Type B pancreatic cell (in vitro differentiated cells): ENCODE data around the gene STARD6. TPM values are rescaled to one million over a fixed set of nuclear protein-coding genes. Genes with fewer than 3 reads are reported as not detected.

Source experiments
- DNase-seq: peaks from one replicate; pipeline ENCODE4 v3.0.0; 2021; ENCODE audit warnings: mixed read lengths; ENCODE audit not compliant: unreplicated experiment; ENCODE audit errors: extremely low spot score
- H3K27ac Mint-ChIP-seq: 2 replicates; pipeline ENCODE4 v1.8.0; 2021; ENCODE audit warnings: mild to moderate bottlenecking, mixed read lengths
- H3K27me3 Mint-ChIP-seq: 2 replicates; pipeline ENCODE4 v1.8.0; 2021; ENCODE audit warnings: mixed read lengths
- H3K36me3 Mint-ChIP-seq: 2 replicates; pipeline ENCODE4 v1.8.0; 2021; ENCODE audit warnings: mixed read lengths
- H3K4me1 Mint-ChIP-seq: one replicate; pipeline ENCODE4 v1.8.0; 2021; ENCODE audit warnings: mixed read lengths; ENCODE audit not compliant: unreplicated experiment
- H3K4me3 Mint-ChIP-seq: 2 replicates; pipeline ENCODE4 v1.8.0; 2021; ENCODE audit warnings: mild to moderate bottlenecking, mixed read lengths
- H3K9me3 Mint-ChIP-seq: 2 replicates; pipeline ENCODE4 v1.8.0; 2021; ENCODE audit warnings: mixed read lengths
- CTCF ChIP-seq: fragments of 200-600 bp; sonication (generic); conservative IDR thresholded peaks from 2 replicates; pipeline ENCODE4 v1.5.0; 2021; ENCODE audit warnings: antibody characterized with exemption, mild to moderate bottlenecking
- total RNA-seq: library from RNA; stranded (reverse); gene quantifications from 2 replicates; pipeline ENCODE4 v1.2.1, GENCODE V29; 2021; ENCODE audit warnings: low replicate concordance

Gene STARD6
- total RNA-seq, 1 donor from 2014 or later, result not detected

- Mint-ChIP-seq H3K27me3 (no peaks in the 10 kb centered on the region), H3K4me3 (no peak overlapping the region), H3K36me3 (peaks cover 30% of the 10 kb centered on the region), H3K27ac (no peak overlapping the region), H3K9me3 (no peaks in the 10 kb centered on the region), H3K4me1 (peaks cover 4% of the 10 kb centered on the region)
- DNase-seq, result no peak
- no peak for TF ChIP-seq CTCF
Measured at GRCh38 chr18:54277899-54278298, 79.8 kb downstream of the STARD6 start.

Other genes starting within 250 kb of the STARD6 start
- 48.8 and 100 TPM in 2 replicates for gene MBD2, start 133.2 kb downstream of the STARD6 start, total RNA-seq
- gene POLI, start 88.3 kb downstream of the STARD6 start, total RNA-seq, result 29.0 and 44.2 TPM in 2 replicates
- gene C18orf54, start within 50 bp of the STARD6 start, total RNA-seq, result 3.8 and 18.4 TPM in 2 replicates
- gene DYNAP, start 233.4 kb upstream of the STARD6 start, total RNA-seq, result not detected in 2 replicates